ENCODE measurements around the gene DSE.

Gene DSE

GRCh38 chr6:116452531-116452930, 81.8 kb downstream of the DSE start:
- TF ChIP-seq CTCF (IDR thresholded peaks at IDR 0.05; ENCODE audit: control extremely low read depth, extremely low read depth, low read depth, missing control alignments): no peak
- CTCF ChIA-PET: interaction anchor here (1.0 to 2.3 kb wide), 5 partner anchors 8 to 184 kb away, joined by 3 to 7 read pairs (median 5); partner anchors contain the start of gene CALHM6
- POLR2A ChIA-PET: no interaction called here

DNA sequence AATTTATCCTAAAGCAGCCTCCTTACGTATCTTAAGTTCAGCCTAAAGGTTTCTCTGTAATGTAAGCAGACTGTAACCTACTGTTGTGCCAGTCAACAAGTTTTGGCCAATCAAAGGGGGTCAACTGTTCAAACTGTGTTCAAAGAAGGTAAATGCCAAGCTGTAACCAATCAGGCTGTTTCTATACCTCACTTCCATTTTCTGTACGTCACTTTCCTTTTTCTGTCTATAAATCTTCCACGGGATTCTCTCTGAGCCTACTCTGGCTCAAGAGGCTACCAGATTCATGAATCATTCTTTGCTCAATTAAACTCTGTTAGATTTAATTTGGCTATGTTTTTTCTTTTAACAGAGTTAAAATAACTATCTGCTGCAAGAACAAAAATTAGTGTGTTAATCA, 85.4 kb downstream of the DSE start:
- ChIA-PET CTCF (no interaction called here), POLR2A (no interaction called here)
- no peak for DNase-seq (ENCODE audit: extremely low spot score)
- TF ChIP-seq CTCF (IDR thresholded peaks at IDR 0.05; ENCODE audit: control extremely low read depth, extremely low read depth, low read depth, missing control alignments): no peak

More at GRCh38 chr6:116452531-116452930, 81.8 kb downstream of the DSE start:
- no peak for DNase-seq (ENCODE audit: extremely low spot score)

DNA sequence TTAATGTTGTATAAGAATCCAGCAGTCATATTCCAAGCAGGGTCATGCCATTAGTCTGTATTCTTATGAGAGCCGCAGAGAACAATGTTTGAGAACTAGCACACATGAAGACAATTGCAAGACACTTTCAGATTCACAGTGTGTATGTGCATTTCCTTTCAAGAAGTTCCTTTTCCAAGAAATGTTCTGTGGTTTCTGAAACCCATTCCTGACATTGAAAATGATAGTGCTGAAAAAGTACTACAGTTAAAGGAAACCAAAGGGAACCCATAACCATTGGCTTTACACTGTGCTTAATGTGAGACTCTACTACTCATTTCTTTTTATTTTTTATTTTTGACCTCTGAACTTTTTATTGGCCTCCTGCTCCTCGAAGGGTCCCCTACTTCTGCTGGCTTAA, 86.2 kb downstream of the DSE start:
- ChIA-PET CTCF (interaction anchor here (0.8 to 2.4 kb wide), 4 partner anchors 20 to 188 kb away, joined by 3 to 12 read pairs (median 4); no protein-coding TSS in a partner anchor), POLR2A (no interaction called here)
- DNase-seq (ENCODE audit: extremely low spot score): no peak
- TF ChIP-seq CTCF (IDR thresholded peaks at IDR 0.05; ENCODE audit: control extremely low read depth, extremely low read depth, low read depth, missing control alignments): no peak

DNA sequence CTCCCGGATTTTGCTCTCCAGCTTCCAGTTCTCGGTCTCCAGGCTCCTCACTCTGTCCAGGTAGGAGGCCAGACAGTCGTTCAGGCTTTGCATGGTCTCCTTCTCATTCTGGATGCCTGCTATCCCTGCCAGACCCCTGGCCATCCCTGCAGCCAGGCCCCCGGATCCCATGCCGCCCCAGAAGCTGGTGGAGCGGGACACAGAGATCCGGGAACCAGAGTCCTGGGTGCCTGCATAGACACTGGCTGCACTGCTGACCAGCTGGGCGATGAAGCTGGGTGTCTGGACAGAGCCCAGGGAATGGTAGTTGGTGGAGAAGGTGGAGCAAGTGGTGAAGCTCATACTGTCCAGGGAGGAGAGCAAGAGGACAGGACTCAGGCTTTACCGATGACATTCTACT, 87.5 kb downstream of the DSE start:
- no peak for DNase-seq (ENCODE audit: extremely low spot score)
- ChIA-PET CTCF (interaction anchor here (1.1 to 2.4 kb wide), 5 partner anchors 14 to 170 kb away, joined by 3 to 12 read pairs (median 4); no protein-coding TSS in a partner anchor), POLR2A (no interaction called here)
- no peak for TF ChIP-seq CTCF (IDR thresholded peaks at IDR 0.05; ENCODE audit: control extremely low read depth, extremely low read depth, low read depth, missing control alignments)

GRCh38 chr6:116459927-116460326, 89.2 kb downstream of the DSE start:
- ChIA-PET POLR2A (no interaction called here), CTCF (interaction anchor here (1.7 to 2.0 kb wide), 3 partner anchors 8 to 36 kb away, joined by 3 to 8 read pairs (median 7); no protein-coding TSS in a partner anchor)
- no peak for DNase-seq (ENCODE audit: extremely low spot score)
- TF ChIP-seq CTCF (IDR thresholded peaks at IDR 0.05; ENCODE audit: control extremely low read depth, extremely low read depth, low read depth, missing control alignments): no peak

DNA sequence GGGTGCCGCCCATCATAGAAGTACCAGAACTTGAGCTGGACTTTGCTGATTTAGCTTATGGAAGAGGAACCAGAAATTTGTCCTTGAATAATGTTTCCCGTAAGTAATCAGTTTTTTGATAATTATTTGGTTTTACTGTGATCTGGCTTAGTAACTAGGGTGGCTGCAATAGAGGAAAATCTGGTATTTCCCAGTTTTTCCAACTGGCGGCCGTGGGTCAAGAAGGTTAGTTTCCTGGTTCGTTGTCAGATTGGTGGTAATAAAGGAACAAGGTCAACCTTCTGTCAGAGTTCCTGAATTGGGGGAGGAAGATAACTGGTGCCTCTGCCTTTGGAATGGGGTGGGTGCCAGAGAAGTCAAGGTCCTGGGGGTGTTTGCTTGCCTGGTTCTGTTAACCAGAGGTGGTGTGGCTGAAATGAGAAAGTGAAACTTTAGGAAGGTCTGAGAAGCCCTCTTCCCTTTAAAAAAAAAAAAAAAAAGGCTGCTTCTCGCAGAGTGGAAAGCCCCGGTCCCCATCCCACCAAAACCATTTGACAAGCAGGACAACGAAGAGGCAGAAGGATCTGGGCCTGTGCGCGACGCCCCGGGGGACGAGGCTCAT, 90.7 kb downstream of the DSE start, which contains the start of gene CALHM6:
TSS of gene CALHM6 (plus strand) at position 45 of the 601 bp plus-strand sequence. CDS start at position 600, 555 bp downstream.
- DNase-seq (ENCODE audit: extremely low spot score): no peak
- ChIA-PET CTCF (interaction anchor here (0.8 to 2.5 kb wide), 8 partner anchors 10 to 173 kb away, joined by 3 to 8 read pairs (median 4); no protein-coding TSS in a partner anchor), POLR2A (no interaction called here)
- TF ChIP-seq CTCF (IDR thresholded peaks at IDR 0.05; ENCODE audit: control extremely low read depth, extremely low read depth, low read depth, missing control alignments): no peak
